ENCODE measurements around the gene BAG3.

BAG3 gene

DNA sequence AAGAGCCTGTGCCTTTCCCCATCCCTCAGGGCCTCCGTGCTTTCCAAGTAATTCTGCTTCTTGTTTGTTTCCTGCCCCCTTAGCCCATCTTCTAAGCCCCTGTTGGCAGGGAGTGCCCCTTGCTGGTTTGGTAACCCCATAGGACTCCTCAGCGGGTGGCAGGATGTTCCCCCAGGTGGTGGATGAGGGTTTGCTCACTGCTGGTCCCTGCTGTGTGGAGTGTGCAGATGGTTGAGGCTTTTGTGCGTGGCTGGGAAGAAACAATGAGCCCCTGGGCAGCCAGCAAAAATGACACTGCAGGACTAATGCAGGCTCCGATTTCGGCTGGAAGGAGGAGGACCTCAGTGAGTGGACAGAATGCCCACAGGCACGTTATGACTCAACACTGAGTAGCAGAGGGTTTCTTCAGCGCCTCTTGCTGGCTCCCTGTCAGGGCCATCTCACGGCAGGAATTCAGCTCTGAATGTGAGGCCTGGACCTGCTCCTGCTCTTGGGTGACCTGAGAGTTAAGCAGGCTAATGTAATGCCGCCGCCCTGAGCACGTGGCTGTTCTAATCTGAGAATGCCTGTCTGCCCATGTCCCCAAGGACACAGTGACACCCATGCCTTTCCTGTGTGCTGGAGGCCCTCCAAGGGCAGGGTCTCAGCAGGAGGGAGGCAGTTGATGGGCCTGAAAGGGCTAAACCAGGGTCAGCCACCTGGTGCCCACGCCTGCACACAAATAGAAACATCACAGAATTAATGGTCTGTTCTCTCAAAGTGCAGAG is 16.6 kb downstream of the BAG3 start:
- no peak for DNase-seq

DNA sequence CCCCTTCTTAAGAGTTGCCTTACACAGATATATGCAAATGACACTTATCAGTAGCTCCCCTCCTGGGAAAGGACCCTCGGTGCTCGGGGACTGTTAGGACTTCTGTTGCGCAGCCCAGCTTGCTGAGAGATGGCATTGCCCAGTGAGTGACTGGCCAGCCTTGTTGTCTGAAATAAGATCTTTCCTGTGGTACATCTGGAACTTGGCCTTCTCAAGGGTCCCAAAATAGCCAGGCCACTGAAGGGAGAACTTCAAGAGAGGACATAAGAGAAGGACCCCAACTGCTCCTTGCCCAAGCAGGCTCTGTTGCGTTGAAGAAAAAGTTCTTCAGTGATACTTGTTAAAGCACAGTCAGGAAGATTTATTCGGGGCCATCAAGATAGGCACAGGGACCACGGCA is 17.3 kb downstream of the BAG3 start:
- DNase-seq, result no peak

DNA sequence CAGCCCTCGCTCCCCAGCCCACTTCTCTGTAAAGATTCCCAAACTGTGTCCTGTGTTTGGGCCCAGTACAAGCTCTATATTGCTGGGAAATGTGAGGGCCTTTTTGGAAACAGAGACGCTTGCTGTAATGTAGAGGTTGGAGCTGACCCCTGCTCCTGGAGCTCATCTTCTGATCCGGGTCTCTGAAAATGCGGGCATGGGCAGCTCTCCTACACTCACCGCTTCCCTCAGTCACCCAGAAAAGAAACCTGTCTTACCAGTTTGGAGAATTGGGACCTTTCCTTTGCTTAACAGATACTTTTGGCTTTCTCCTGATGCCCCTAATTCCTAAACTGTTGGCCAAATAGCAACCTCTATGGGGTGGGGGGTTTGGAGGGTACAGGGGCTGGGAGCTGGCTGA is 18.2 kb downstream of the BAG3 start:
- no peak for DNase-seq

DNA sequence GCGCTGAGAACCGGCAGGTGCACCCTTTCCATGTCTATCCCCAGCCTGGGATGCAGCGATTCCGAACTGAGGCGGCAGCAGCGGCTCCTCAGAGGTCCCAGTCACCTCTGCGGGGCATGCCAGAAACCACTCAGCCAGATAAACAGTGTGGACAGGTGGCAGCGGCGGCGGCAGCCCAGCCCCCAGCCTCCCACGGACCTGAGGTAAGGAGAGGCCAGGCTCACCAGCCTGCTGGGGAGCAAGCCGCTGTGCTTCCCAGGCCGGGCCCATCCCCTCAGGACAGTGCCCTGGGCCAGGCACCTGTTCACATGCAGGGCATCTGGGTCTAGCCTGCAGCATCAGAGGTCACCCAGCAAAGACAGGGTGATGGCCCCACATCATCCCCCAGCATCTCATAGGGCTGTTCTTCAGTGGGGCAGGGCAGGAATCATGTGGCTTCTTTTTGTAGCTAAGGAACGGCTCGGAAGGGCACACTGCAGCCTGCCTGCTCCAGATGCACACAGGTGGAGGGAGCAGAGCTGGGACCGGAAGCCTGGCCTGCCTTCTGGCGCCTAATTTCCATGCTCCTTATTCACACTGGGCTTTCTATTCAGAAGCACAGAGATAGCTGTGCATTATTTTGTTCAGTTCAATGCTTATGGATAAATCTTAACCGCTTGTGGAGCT is 18.9 kb downstream of the BAG3 start:
- no peak for DNase-seq

DNA sequence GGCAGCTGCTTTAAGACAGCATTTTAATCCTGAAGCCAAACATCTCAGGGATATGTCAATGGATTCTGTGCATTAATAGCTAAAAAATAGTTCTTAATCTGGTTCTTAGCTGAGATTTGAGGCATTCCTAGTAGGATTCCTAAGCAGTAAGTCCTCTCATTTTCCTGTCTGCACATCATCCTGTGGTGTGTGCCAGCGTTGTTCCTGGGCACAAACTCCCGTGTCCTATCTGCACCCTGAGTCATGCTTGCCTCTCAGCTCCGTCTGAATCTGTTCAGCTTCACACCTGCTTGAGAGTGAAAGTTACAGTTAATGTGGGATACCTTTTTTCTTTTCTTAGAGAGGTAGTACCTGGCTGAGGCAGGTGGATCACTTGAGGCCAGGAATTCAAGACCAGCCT is 19.5 kb downstream of the BAG3 start:
- DNase-seq, result no peak

DNA sequence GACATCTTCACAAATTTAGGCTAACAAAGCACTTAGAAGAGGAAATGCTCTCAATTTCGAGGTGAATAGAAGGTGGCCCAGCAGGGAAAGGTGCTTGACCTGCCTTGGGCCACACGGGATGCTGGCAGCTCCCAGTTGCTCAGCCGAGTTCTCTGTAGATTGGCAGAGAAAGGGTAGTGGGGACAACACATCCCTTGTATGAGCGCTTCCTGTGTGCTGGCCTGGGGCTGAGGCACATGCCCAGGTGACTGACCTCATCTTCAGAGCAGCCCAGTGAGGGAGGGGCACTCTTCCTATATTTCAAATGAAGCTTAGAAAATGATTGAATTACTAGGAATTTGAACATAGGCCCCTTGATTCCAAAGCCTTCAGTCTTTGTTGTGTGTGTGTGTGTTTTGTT is 20.2 kb downstream of the BAG3 start:
- no peak for DNase-seq

DNA sequence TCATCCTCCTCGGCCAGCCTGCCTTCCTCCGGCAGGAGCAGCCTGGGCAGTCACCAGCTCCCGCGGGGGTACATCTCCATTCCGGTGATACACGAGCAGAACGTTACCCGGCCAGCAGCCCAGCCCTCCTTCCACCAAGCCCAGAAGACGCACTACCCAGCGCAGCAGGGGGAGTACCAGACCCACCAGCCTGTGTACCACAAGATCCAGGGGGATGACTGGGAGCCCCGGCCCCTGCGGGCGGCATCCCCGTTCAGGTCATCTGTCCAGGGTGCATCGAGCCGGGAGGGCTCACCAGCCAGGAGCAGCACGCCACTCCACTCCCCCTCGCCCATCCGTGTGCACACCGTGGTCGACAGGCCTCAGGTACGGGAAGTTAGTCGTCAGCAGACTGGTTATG is 21.1 kb downstream of the BAG3 start:
- no peak for DNase-seq

DNA sequence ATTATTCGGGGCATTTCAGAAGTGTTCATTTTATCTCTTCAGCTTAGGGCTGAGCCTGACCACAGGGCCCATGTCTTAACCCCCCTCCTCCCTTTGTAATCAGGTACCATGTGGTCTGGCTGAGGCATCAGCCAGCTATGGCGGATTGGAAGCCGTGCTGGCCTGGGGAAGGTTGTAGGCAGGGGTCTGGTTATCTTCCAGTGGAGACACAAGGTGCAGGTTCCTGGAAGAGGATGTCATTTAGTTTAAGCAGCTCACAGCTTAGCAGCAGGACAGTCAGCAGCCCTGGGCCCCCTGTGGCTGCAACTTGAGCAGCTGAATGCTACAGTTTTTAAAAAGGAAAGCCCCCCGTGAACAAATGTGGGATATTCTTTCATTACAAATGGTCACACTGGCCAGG is 22.1 kb downstream of the BAG3 start:
- DNase-seq, result no peak

DNA sequence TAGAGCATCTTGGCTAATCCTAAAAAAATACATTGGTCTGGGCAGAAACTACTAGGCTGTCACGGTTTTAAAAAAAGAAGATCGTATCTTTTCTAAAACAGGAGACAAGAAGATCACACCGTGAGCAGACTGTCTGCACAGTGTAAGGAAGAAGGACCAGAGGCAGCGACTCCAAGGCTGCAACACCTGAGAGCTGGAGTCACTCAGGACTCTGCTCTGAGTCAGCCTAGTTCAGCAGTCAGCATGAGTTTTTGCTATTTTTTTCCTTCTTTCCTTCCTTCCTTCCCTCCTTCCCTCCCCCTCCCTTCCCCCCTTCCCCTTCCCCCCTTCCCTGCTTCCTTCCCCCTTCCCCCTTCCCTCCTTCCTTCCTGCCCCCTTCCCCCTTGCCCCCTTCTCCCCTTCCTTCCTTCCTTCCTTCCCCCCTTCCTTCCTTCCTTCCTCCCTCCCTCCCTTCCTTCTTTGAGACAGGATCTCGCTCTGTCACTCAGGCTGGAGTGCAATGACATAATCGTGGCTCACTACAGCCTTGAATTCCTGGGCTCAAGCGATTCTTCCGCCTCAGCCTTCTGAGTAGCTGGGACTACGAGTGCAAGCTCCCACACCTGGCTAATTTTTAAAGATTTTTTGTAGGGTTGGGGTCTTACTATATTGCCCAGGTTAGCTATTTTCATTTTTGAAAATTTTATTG is 24.4 kb downstream of the BAG3 start:
- DNase-seq, result no peak

DNA sequence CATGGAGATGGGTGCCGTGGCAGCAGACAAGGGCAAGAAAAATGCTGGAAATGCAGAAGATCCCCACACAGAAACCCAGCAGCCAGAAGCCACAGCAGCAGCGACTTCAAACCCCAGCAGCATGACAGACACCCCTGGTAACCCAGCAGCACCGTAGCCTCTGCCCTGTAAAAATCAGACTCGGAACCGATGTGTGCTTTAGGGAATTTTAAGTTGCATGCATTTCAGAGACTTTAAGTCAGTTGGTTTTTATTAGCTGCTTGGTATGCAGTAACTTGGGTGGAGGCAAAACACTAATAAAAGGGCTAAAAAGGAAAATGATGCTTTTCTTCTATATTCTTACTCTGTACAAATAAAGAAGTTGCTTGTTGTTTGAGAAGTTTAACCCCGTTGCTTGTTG is 25.9 kb downstream of the BAG3 start:
- no peak for DNase-seq

DNA sequence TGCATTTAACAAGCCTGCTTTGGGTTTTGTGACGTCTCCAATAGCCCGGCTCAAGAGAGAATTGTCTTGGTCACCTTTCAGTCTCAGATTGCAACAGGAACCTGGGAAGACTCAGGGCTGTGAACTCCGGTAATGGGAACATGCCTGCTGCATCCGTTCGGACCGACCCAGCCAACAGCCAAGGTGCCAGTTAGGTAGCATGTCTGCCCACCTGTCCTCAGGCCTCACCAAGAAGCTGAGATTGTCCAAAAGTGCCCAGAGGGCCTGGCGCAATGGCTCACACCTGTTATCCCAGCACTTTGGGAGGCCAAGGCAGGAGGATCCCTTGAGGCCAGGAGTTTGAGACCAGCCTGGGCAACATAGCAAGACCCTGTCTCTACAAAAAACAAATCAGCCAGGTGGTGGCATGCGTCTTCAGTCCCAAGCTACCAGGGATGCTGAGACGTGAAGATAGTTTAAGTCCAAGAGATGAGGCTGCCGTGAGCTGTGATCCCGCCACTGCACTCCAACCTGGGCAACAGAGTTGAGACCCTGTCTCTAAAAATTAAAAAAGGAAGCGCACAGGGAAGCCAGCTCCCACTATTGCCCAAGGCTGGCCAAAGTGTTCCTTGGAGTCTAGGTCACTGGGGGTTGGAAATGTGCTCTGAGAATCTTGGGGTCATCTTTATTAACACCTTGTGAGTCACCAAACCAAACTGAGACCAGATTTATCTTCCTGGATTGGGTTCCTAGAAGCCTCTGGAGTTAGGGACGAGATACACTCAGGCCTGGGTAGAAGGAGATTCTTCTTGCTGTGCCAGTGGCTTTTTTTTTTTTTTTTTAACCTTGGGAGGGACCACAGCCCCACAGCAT is 26.9 kb downstream of the BAG3 start:
- DNase-seq, result no peak

DNA sequence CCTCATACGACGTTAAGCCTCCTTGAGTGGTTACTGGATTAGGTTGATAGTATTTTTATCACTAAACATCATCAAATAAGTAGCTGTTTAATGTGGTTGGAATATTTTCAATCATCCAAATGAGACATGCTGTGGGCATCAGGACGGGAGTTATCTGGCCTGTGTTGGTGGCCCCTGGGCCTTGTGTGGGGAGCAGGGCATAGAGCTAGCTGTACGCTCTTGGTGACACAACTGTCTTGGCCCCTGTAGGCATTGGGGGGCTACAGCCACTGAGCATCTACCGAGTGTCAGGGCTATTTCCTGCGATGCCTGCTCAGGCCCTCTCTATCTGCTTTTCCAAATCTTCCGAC is 28.3 kb downstream of the BAG3 start:
- no peak for DNase-seq

DNA sequence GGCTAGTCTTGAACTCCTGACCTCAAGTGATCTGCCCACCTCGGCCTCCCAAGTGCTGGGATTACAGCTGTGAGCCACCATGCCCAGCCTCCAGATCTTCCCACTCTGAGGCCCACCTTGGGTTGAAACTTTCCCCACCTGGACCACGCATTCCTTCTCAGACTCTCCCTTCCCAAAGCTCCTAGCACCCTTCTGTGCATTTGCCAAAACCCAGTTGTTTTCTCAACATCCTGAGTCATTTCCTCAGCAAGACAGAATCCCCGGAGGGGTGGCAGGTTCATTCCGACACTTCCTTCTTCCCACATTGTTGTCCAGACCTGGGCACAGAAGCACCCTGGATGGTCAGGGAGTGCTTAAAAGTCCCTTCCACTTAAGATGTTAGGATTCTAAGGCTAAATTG is 28.9 kb downstream of the BAG3 start:
- no peak for DNase-seq

DNA sequence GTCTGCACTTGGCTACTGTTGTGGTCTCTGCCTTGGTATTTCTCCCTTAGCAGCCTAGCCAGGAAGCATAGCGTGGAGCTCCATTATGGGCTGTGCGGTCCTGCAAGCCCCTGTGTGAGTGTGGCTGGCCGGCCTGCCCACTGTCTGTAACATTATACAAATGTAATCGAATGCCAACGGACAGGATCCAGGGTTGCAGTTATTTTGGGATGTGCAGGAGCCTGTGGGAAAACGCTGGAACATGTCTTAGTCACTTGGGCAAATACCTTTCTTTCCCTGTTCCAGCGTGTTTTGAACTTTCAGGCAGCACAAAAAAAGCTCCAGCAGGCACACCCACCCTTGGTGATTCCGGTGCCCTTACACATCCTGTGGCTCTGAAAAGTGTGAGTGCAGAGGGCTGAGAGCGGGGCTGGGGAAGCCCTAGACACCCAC is 29.5 kb downstream of the BAG3 start:
- no peak for DNase-seq

DNA sequence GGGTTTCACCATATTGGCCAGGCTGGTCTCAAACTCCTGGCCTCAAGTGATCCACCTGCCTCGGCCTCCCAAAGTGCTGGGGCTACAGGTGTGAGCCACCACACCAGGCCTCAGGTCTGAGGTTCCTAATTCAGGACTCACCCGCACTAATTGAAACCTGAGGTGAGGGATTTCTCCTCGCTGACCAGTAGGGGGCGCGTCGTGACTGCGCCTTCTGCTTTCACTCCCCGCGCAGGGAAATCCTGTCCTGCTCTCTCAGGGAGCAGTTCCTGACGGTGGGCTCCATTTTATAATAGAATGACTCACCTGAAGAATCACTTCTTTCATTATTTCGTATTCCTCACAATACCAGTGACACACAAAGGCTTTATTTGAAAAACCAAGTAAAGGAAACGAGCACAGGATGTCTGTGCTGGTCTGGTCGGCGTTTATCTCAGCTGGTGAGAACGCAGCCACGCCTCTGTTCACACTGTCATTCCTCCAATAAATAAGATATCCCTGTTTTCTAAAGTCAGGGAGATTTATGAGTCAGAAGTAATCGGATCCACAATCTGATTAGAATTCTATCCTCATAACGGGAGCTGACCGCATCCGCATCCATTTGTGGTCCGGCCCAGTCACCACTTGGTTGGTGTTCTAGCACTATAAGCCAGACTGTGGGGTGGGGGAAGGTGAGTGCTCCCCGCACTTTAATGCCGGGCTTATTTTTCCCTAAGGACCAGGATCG is 35.4 kb downstream of the BAG3 start:
- DNase-seq, result peak; percentile 85 to 89

DNA sequence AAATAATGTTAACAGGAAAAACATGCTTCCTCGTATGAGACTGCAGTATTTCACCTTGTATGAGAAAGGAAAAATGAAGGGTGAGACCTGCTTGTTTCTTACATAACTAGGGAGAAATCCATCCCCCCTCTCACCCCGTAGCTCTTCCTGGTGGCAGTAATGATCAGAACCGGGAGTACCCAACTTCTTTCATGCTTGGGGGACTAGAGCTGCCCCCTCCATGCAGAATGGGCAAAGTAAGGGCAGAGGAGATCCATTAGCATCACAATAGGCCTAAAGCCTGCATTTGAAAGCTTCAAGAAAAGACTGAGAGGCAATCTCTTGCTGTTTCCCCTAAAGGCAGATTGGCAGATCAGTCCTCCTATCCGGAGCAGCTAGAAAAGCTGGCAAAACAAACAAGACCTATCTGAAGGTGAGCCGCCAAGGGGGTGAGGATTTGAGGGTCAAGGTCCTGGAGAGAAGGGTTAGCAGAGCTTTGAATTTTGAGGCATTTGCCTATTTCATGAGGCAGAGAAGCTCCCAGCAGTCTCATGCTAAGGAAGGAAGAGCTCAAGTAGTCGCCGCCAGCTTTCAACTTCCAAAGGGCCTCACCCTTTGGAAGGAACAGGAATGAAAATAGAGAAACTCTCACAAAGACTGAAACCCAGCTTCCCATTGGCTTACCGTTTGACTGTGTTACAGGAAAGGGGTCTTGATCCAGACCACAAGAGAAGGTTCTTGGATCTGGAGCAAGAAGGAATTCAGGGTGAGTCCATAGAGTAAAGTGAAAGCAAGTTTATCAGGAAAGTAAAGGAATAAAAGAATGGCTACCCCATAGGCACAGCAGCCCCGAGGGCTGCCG is 36.2 kb downstream of the BAG3 start:
- no peak for DNase-seq

DNA sequence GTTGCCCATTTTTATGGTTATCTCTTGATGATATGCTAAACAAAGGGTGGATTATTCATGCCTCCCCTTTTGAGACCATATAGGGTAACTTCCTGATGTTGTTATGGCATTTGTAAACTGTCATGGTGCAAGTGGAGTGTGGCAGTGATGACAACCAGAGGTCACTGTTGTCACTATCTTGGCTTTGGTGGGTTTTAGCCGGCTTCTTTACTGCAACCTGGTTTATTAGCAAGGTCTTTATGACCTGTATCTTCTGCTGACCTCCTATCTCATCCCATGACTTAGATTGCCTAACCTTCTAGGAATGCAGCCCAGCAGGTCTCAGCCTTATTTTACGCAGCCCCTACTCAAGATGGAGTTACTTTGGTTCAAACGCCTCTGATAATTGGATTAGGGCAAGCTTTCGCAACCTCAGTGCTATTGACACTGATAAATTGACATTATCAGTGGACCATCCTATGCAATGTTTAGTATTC is 36.9 kb downstream of the BAG3 start:
- no peak for DNase-seq

DNA sequence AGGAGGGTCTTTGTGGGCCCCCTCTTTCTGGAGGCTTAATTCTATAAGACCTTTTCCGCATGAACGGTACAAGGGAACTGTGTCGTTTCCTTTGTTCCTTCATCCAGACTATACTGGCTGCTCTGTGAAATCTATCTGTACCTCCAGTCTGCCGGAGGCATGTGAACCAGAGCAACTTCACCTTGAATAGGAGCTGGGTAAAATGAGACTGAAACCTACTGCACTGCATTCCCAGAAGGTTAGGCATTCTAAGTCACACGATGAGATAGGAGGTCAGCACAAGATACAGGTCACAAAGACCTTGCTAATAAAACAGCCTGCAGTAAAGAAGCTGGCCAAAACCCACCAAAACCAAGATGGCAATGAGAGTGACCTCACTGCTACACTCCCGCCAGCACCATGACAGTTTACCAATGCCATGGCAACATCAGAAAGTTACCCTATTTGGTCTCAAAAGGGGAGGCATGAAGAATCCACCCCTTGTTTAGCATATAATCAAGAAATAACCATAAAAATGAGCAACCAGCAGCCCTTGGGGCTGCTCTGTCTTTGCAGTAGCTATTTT is 37.9 kb downstream of the BAG3 start:
- DNase-seq, result no peak

DNA sequence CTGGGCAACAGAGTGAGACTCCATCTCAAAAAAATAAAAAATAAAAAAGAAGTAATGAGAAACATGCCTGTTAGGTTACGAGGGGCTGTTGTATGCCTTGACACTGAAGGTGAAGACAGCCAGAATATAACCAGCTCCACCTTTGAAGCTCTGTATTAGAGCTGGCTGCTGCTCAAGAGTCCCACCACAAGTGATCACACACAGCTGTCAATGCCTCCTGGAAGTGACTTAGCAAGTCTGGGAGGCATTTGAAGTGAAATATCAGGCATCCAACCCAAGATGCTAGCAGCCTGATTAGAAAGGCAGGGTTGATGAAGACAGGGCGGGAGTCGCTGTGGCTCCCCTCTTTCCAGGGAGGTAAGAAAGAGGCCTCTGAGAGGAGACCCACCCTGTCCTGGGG is 40.5 kb downstream of the BAG3 start:
- no peak for DNase-seq

DNA sequence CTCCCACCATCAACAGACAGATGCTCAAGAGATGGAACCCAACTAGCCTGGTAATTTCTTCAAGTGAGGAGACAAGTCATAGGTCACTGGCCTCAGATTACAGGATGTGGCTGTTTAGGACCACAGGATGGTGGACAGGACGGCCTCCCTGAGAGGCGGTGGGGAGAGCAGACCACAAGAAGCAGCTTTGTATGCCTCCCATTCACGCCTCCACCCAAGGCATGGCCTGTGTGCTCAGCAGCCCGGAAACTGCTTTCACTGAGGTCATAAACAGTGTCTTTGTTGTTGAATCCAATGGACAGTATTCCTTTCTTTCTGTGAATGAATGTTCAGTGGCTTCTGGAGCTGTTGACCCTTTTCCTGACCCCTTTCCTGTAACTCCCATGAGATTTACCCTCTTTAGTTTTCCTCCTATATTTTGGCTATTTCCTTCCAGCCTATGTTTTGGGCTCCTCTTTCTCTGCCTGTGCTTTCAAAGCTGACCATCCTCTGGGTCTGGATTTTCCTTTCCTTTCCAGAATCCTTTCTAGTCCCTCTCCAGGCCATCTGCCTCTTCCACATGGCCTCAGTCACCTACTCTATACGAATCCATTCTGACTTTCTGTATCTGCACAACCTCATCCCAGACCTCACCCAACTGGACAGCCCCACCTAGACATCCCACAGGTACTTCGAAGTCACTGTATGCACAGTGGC is 42.2 kb downstream of the BAG3 start:
- no peak for DNase-seq

DNA sequence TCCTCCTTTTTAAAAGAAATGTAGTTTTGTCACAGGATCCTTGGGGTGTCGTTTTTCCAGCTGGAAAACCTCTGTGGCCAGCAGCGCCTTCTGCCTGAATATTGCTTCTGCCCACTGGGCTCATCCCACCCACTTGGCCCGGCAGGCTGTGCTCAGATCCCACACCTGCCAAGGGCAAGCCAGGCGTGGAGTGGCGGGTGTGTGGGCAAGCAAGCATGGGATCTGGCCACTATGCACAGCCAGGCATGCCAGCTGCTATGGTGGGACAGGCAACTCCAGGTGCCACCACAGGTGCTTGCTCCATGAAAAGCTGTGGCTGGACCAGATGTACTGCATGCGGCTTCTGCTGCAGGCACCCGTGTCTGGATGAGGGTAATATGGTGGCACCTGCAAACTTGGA is 43.4 kb downstream of the BAG3 start:
- DNase-seq, result no peak
